ENCODE measurements around the gene GAS6.
A peak's percentile ranks its signal among the peaks of the same experiment; 100 is the strongest.

The GAS6 gene

DNA sequence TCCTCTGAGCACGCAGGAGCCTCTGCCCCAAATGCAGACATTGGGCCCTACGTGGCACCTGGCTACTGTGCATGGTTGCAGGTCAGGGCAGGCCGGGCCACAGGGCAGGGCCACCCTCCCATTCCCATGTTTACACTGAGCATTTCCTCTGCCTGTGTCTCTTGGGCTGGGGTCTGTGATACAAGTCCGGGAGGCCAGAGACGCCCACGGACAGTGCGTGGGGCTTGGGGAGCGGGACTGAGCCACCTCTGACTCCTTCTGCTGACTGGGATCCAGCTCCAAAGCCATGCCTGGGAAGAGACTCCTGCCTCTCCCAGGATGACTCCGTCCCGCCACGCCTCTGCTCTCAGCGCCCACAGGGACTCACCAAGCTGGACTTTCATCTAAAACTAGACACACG is 18.8 kb downstream of the GAS6 start:
- Histone ChIP-seq H3K9ac (ENCODE audit: low read depth, low read length) (no peak overlapping the region), H3K27me3 (ENCODE audit: insufficient read depth, low read length, poor library complexity) (no peaks in the 10 kb centered on the region), H3K36me3 (ENCODE audit: insufficient read depth, low read length) (no peaks in the 10 kb centered on the region), H3K4me3 (ENCODE audit: low read depth in 1 of 2, low read length in 2 of 2) (no peak overlapping the region), H2AFZ (ENCODE audit: low read depth, low read length) (no peak overlapping the region), H3K4me1 (ENCODE audit: insufficient read depth, low read length) (peaks cover 30% of the 10 kb centered on the region), H3K79me2 (ENCODE audit: insufficient read depth, low read length) (no peaks in the 10 kb centered on the region), H4K20me1 (ENCODE audit: insufficient read depth, low read length) (peaks cover 7% of the 10 kb centered on the region; the same call in 1 of the 2 replicates), H3K9me3 (ENCODE audit: insufficient read depth, low read length, severe bottlenecking) (no peaks in the 10 kb centered on the region), H3K4me2 (ENCODE audit: insufficient read depth, low read length) (no peak overlapping the region), H3K27ac (ENCODE audit: low read length) (no peak overlapping the region)
- no peak for ATAC-seq (ENCODE audit: insufficient read depth, low read depth)
- TF ChIP-seq EZH2 (IDR thresholded peaks at IDR 0.05; ENCODE audit: borderline replicate concordance, low read depth, low read length, severe bottlenecking), result no peak
- no peak for TF ChIP-seq CTCF (IDR thresholded peaks at IDR 0.05; ENCODE audit: borderline replicate concordance, extremely low read depth, low read length, poor library complexity, severe bottlenecking)
- no peak for DNase-seq

DNA sequence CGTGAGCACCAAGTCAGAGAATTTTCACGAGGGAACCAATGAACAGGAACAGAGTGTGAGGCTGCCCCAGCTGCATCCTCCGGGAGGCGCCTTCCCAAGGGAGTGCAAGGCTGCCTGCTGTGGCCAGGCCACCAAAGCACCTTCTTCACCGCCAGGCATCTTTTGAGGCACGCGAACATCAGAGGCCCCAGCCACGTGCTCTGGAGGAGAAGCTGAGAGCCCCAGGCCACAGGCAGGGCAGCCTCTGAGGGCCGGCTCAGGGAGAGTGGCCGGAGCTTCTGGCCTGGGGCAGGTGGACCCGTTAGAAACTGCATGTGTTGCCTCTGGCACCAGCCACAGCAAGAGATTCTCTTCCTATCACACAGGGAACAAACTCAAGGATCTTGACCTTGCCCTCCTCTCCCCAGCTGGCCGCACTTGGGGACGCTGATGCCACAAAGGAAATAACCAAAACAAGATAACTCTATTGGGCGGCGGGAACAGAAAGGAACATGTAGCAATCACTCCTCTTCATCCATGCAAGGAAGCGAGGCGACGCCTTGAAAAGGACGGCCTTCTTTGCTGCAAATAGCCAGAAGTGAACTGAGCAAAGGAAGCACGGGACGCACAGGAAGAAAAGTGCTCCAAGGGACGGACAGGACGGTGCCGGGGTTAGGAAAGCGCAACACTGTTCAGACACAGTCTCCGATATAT is 19.9 kb downstream of the GAS6 start:
- Histone ChIP-seq H3K4me2 (ENCODE audit: insufficient read depth, low read length) (no peak overlapping the region), H3K36me3 (ENCODE audit: insufficient read depth, low read length) (no peaks in the 10 kb centered on the region), H2AFZ (ENCODE audit: low read depth, low read length) (no peak overlapping the region), H3K9me3 (ENCODE audit: insufficient read depth, low read length, severe bottlenecking) (no peaks in the 10 kb centered on the region), H3K9ac (ENCODE audit: low read depth, low read length) (no peak overlapping the region), H3K4me3 (ENCODE audit: low read depth in 1 of 2, low read length in 2 of 2) (no peak overlapping the region), H3K27ac (ENCODE audit: low read length) (no peak overlapping the region), H4K20me1 (ENCODE audit: insufficient read depth, low read length) (peaks cover 7% of the 10 kb centered on the region; the same call in 1 of the 2 replicates), H3K27me3 (ENCODE audit: insufficient read depth, low read length, poor library complexity) (no peaks in the 10 kb centered on the region), H3K4me1 (ENCODE audit: insufficient read depth, low read length) (peaks cover 30% of the 10 kb centered on the region), H3K79me2 (ENCODE audit: insufficient read depth, low read length) (no peaks in the 10 kb centered on the region)
- no peak for ATAC-seq (ENCODE audit: insufficient read depth, low read depth)
- TF ChIP-seq CTCF (IDR thresholded peaks at IDR 0.05; ENCODE audit: borderline replicate concordance, extremely low read depth, low read length, poor library complexity, severe bottlenecking) (peak; percentile 29), EZH2 (IDR thresholded peaks at IDR 0.05; ENCODE audit: borderline replicate concordance, low read depth, low read length, severe bottlenecking) (no peak)
- DNase-seq, result no peak

DNA sequence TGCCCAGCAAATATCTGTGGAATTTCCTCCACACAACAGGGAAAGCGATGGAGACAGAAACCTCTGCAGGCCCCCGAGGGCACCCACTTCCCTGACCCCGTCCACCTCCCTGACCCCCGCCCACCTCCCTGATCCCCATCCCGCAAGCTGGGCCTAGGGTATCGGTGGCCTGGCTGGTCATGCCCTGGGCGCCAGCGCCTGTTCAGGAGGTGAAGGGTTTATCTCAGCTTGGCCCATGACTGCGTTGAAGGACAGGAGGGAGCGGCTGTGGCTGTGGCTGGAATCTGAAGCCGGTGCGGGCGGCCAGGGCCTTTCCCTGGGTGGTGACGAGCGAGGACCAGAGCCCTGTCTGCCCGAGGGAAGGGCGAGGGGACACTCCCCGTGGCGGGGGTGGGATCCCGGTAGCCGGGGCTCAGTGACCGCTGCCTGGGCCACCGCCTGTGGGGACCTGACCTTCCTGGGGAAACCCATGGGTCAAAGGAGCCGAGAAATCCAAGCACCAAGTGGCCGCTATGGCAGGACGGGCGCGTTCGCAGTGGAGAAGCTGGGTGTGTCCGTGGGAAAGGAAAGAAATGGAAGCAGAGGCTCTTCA is 20.7 kb downstream of the GAS6 start:
- TF ChIP-seq EZH2 (IDR thresholded peaks at IDR 0.05; ENCODE audit: borderline replicate concordance, low read depth, low read length, severe bottlenecking) (no peak), CTCF (IDR thresholded peaks at IDR 0.05; ENCODE audit: borderline replicate concordance, extremely low read depth, low read length, poor library complexity, severe bottlenecking) (no peak)
- H3K79me2 ChIP-seq (ENCODE audit: insufficient read depth, low read length), result no peaks in the 10 kb centered on the region
- ATAC-seq (ENCODE audit: insufficient read depth, low read depth) (no peak), DNase-seq (no peak)
- H3K4me3 ChIP-seq (ENCODE audit: low read depth in 1 of 2, low read length in 2 of 2), result no peak overlapping the region
- H3K9me3 ChIP-seq (ENCODE audit: insufficient read depth, low read length, severe bottlenecking), result no peaks in the 10 kb centered on the region
- no peak overlapping the region for H3K4me2 ChIP-seq (ENCODE audit: insufficient read depth, low read length)
- no peaks in the 10 kb centered on the region for H3K36me3 ChIP-seq (ENCODE audit: insufficient read depth, low read length)
- peaks cover 11% of the 10 kb centered on the region; the same call in 1 of the 2 replicates for H4K20me1 ChIP-seq (ENCODE audit: insufficient read depth, low read length)
- H3K4me1 ChIP-seq (ENCODE audit: insufficient read depth, low read length), result peaks cover 30% of the 10 kb centered on the region
- H3K27me3 ChIP-seq (ENCODE audit: insufficient read depth, low read length, poor library complexity), result no peaks in the 10 kb centered on the region
- H3K27ac ChIP-seq (ENCODE audit: low read length), result no peak overlapping the region
- no peak overlapping the region for H3K9ac ChIP-seq (ENCODE audit: low read depth, low read length)
- H2AFZ ChIP-seq (ENCODE audit: low read depth, low read length), result no peak overlapping the region

All from DND-41 (cell line).